ENCODE results near the gene PAX3.

Gene PAX3

GRCh38 chr2:222298311-222299150 lies at the start of gene PAX3:
Gene PAX3 (minus strand): TSS chr2:222298998. CDS start chr2:222298615, 383 bp downstream.
- in situ Hi-C loops (cut with MboI; ENCODE audit: low sequenced_read_pairs), result no loop called here

GRCh38 chr2:222341331-222341730 lies 42.5 kb upstream of the PAX3 start:
- in situ Hi-C loops (cut with MboI; ENCODE audit: low sequenced_read_pairs), result no loop called here

GRCh38 chr2:222338374-222338773 lies 39.6 kb upstream of the PAX3 start:
- in situ Hi-C loops (cut with MboI; ENCODE audit: low sequenced_read_pairs), result no loop called here

- in situ Hi-C loops (cut with MboI; ENCODE audit: low sequenced_read_pairs), result no loop called here
Measured at GRCh38 chr2:222336931-222337330, 38.1 kb upstream of the PAX3 start.

GRCh38 chr2:222336442-222336841 lies 37.6 kb upstream of the PAX3 start:
- in situ Hi-C loops (cut with MboI; ENCODE audit: low sequenced_read_pairs), result no loop called here

- in situ Hi-C loops (cut with MboI; ENCODE audit: low sequenced_read_pairs), result no loop called here
Measured at GRCh38 chr2:222334914-222335313, 36.1 kb upstream of the PAX3 start.

GRCh38 chr2:222333397-222333796 lies 34.6 kb upstream of the PAX3 start:
- in situ Hi-C loops (cut with MboI; ENCODE audit: low sequenced_read_pairs), result no loop called here

- in situ Hi-C loops (cut with MboI; ENCODE audit: low sequenced_read_pairs), result no loop called here
Measured at GRCh38 chr2:222332116-222332515, 33.3 kb upstream of the PAX3 start.

GRCh38 chr2:222330910-222331309 lies 32.1 kb upstream of the PAX3 start:
- in situ Hi-C loops (cut with MboI; ENCODE audit: low sequenced_read_pairs), result no loop called here

GRCh38 chr2:222322236-222322635 lies 23.4 kb upstream of the PAX3 start:
- in situ Hi-C loops (cut with MboI; ENCODE audit: low sequenced_read_pairs), result no loop called here

- in situ Hi-C loops (cut with MboI; ENCODE audit: low sequenced_read_pairs), result no loop called here
Measured at GRCh38 chr2:222320436-222321395, 21.9 kb upstream of the PAX3 start.

GRCh38 chr2:222319586-222320435 lies 21.0 kb upstream of the PAX3 start:
- in situ Hi-C loops (cut with MboI; ENCODE audit: low sequenced_read_pairs), result no loop called here

GRCh38 chr2:222318712-222319585 lies 20.2 kb upstream of the PAX3 start:
- in situ Hi-C loops (cut with MboI; ENCODE audit: low sequenced_read_pairs), result no loop called here

GRCh38 chr2:222318026-222318711 lies 19.4 kb upstream of the PAX3 start:
- in situ Hi-C loops (cut with MboI; ENCODE audit: low sequenced_read_pairs), result no loop called here

GRCh38 chr2:222315443-222316121 lies 16.8 kb upstream of the PAX3 start:
- in situ Hi-C loops (cut with MboI; ENCODE audit: low sequenced_read_pairs), result no loop called here

- in situ Hi-C loops (cut with MboI; ENCODE audit: low sequenced_read_pairs), result no loop called here
Measured at GRCh38 chr2:222313816-222314215, 15.0 kb upstream of the PAX3 start.

GRCh38 chr2:222311978-222312738 lies 13.4 kb upstream of the PAX3 start:
- in situ Hi-C loops (cut with MboI; ENCODE audit: low sequenced_read_pairs), result no loop called here

All from HL-60/S4 treated with phorbol 12-myristate 13-acetate at 8.2 ng/mL for 4 days and 3 days (cell line).